Smooth muscle cell (in vitro differentiated cells): Measurements from ENCODE around the gene MRE11. TPM values are rescaled to one million over a fixed set of nuclear protein-coding genes. Genes with fewer than 3 reads are reported as not detected.
A peak's percentile ranks its signal among the peaks of the same experiment; 100 is the strongest.

Experiments
- DNase-seq: peaks from one replicate; lab custom pipeline; 2025; ENCODE audit not compliant: unreplicated experiment; lab: John Stamatoyannopoulos, UW
- H2AFZ ChIP-seq: fragments of 200-600 bp; sonication (generic); 2 replicates; pipeline ENCODE4 v1.6.0; 2016; ENCODE audit warnings: antibody characterized with exemption, low read depth, mild to moderate bottlenecking
- H3F3A ChIP-seq: fragments of 200-600 bp; sonication (generic); 2 replicates; pipeline ENCODE4 v1.6.0; 2017; ENCODE audit warnings: antibody characterized with exemption, low read depth
- H3K27ac ChIP-seq: fragments of 200-600 bp; sonication (generic); 2 replicates; pipeline ENCODE4 v1.5.1; 2016; ENCODE audit warnings: low read depth, mild to moderate bottlenecking
- H3K27me3 ChIP-seq: fragments of 200-600 bp; sonication (generic); 2 replicates; pipeline ENCODE4 v1.6.1; 2016; ENCODE audit warnings: low read depth, mild to moderate bottlenecking
- H3K36me3 ChIP-seq: fragments of 200-600 bp; sonication (generic); 2 replicates; pipeline ENCODE4 v1.5.1; 2016; ENCODE audit warnings: low read depth
- H3K4me1 ChIP-seq: fragments of 200-600 bp; sonication (generic); 2 replicates; pipeline ENCODE4 v1.5.1; 2016; ENCODE audit warnings: low read depth
- H3K4me2 ChIP-seq: fragments of 200-600 bp; sonication (generic); 2 replicates; pipeline ENCODE4 v1.6.0; 2016; ENCODE audit warnings: mild to moderate bottlenecking
- H3K4me3 ChIP-seq: fragments of 200-600 bp; sonication (generic); 2 replicates; pipeline ENCODE4 v1.5.1; 2016; ENCODE audit warnings: mild to moderate bottlenecking
- H3K79me2 ChIP-seq: fragments of 200-600 bp; sonication (generic); 2 replicates; pipeline ENCODE4 v1.6.0; 2016; ENCODE audit warnings: low read depth, mild to moderate bottlenecking
- H3K9ac ChIP-seq: fragments of 200-600 bp; sonication (generic); 2 replicates; pipeline ENCODE4 v1.6.0; 2016; ENCODE audit warnings: low read depth
- H3K9me3 ChIP-seq: fragments of 200-600 bp; sonication (generic); replicated peaks from 2 replicates; pipeline ENCODE4 v1.5.1; 2016; ENCODE audit warnings: low read depth
- H4K20me1 ChIP-seq: fragments of 200-600 bp; sonication (generic); 2 replicates; pipeline ENCODE4 v1.6.0; 2016; ENCODE audit warnings: low read depth
- CTCF ChIP-seq: fragments of 200-600 bp; sonication (generic); IDR thresholded peaks from 2 replicates; pipeline ENCODE4 v1.5.1; 2017; ENCODE audit warnings: borderline replicate concordance, mild to moderate bottlenecking, antibody characterized with exemption; ENCODE audit not compliant: insufficient read depth, poor library complexity, severe bottlenecking
- WGBS: methylation state at CpG from one replicate; pipeline ENCODE4 v1.1.7; 2016; ENCODE audit warnings: low lambda C conversion rate; 5-methylcytosine and 5-hydroxymethylcytosine counted together
- polyA plus RNA-seq: library from polyadenylated mRNA; unstranded; fragments of >200 nt; fragmentation: Nextera tagmentation; extraction: Ambion mirVana; gene quantifications from 2 replicates; pipeline ENCODE4 v1.2.1, GENCODE V29; 2016
- total RNA-seq: library from RNA; depleted of rRNA; stranded (reverse); fragments of >200 nt; gene quantifications from 2 replicates; pipeline ENCODE4 v1.2.3, GENCODE V29; 2014

Gene MRE11
- total RNA-seq (12.3 and 15.1 TPM in 2 replicates), polyA plus RNA-seq (5.1 and 6.7 TPM in 2 replicates)

- H3K9ac ChIP-seq, result peak within 1 kb of the TSS; percentile 91
- peak within 1 kb of the TSS; percentile 84 for H3K27ac ChIP-seq
- H3K27me3 ChIP-seq, result no peaks in the 10 kb centered on the region
- peaks cover 21% of the 10 kb centered on the region for H3K36me3 ChIP-seq
- no peaks in the 10 kb centered on the region for H3F3A ChIP-seq
- under 1% methylated on average over 54 of the region's 55 CpGs for WGBS
- no peaks in the 10 kb centered on the region for H3K9me3 ChIP-seq
- H2AFZ ChIP-seq, result peak within 1 kb of the TSS; percentile 98
- no peaks in the 10 kb centered on the region for H4K20me1 ChIP-seq
- H3K4me1 ChIP-seq, result peaks cover 16% of the 10 kb centered on the region
- H3K4me2 ChIP-seq, result peak within 1 kb of the TSS; percentile 91
- peak within 1 kb of the TSS; percentile 76 for H3K4me3 ChIP-seq
- H3K79me2 ChIP-seq, result peaks cover 24% of the 10 kb centered on the region
- TF ChIP-seq CTCF, result no peak
- peak; percentile 84 for DNase-seq
Measured at GRCh38 chr11:94493281-94494125, at the start of gene MRE11, which contains the start of gene ANKRD49. Gene MRE11 (minus strand): TSS chr11:94493844. CDS start chr11:94492801, 1,043 bp downstream. Gene ANKRD49 (plus strand): TSS chr11:94493984. CDS start chr11:94496694, 2,710 bp downstream.

GRCh38 chr11:94539420-94539819, 45.8 kb upstream of the MRE11 start:
- Histone ChIP-seq H3K9ac (no peak overlapping the region), H3K27me3 (no peaks in the 10 kb centered on the region), H3K4me2 (no peak overlapping the region), H3F3A (no peaks in the 10 kb centered on the region), H3K27ac (no peak overlapping the region), H3K36me3 (no peaks in the 10 kb centered on the region), H3K9me3 (no peaks in the 10 kb centered on the region), H3K4me1 (peaks cover 4% of the 10 kb centered on the region), H4K20me1 (no peaks in the 10 kb centered on the region), H3K4me3 (no peak overlapping the region), H2AFZ (no peak overlapping the region), H3K79me2 (peaks cover under 1% of the 10 kb centered on the region)
- no peak for TF ChIP-seq CTCF
- 87% methylated on average over 1 of the region's 1 CpG for WGBS
- no peak for DNase-seq

GRCh38 chr11:94537031-94537600, 43.5 kb upstream of the MRE11 start:
- no peaks in the 10 kb centered on the region for H3K9me3 ChIP-seq
- H3K27ac ChIP-seq, result no peak overlapping the region
- no peak for TF ChIP-seq CTCF
- H3K4me3 ChIP-seq, result no peak overlapping the region
- no peaks in the 10 kb centered on the region for H4K20me1 ChIP-seq
- no peak for DNase-seq
- peak overlapping the region; percentile 13 for H3K4me2 ChIP-seq
- 59% methylated on average over 3 of the region's 3 CpGs for WGBS
- H2AFZ ChIP-seq, result no peak overlapping the region
- H3F3A ChIP-seq, result no peaks in the 10 kb centered on the region
- H3K9ac ChIP-seq, result no peak overlapping the region
- no peaks in the 10 kb centered on the region for H3K4me1 ChIP-seq
- H3K79me2 ChIP-seq, result no peaks in the 10 kb centered on the region
- no peaks in the 10 kb centered on the region for H3K36me3 ChIP-seq
- no peaks in the 10 kb centered on the region for H3K27me3 ChIP-seq
